ENCODE results near the gene FAM149B1.

GRCh38 chr10:73253225-73253555, 85.3 kb downstream of the FAM149B1 start:
- TF ChIP-seq EZH2 (conservative IDR thresholded peaks at IDR 0.05; ENCODE audit: low read depth, low read length) (no peak), ARID4A (CRISPR knock-in tag; IDR thresholded peaks at IDR 0.05; ENCODE audit: borderline replicate concordance) (no peak), ISX (CRISPR knock-in tag; conservative IDR thresholded peaks at IDR 0.05) (no peak), ASH2L (IDR thresholded peaks at IDR 0.05; ENCODE audit: insufficient read length, low read depth, low read length) (no peak), NCOA2 (CRISPR knock-in tag; IDR thresholded peaks at IDR 0.05) (no peak), ETS1 (CRISPR knock-in tag; IDR thresholded peaks at IDR 0.05) (no peak), TAF1 (CRISPR knock-in tag; IDR thresholded peaks at IDR 0.05) (no peak), ZNF3 (CRISPR knock-in tag; IDR thresholded peaks at IDR 0.05) (no peak), POLR2AphosphoS5 (IDR thresholded peaks at IDR 0.05; ENCODE audit: low read depth, low read length) (no peak), JUNB (CRISPR knock-in tag; IDR thresholded peaks at IDR 0.05; ENCODE audit: borderline replicate concordance) (no peak), GABPB1 (CRISPR knock-in tag; IDR thresholded peaks at IDR 0.05) (no peak)

Data from HepG2 (cell line).